CD14-positive monocyte (primary cell): ENCODE data around the gene KCNIP3. TPM values are rescaled to one million over a fixed set of nuclear protein-coding genes. Genes with fewer than 3 reads are reported as not detected.

Experiments used
- DNase-seq, 3 donors: peaks; one replicate each; pipeline ENCODE4 v3.0.0-alpha.2; 2011 to 2022
- H2AFZ ChIP-seq: 2 replicates; pipeline ENCODE4 v1.6.0; 2012; ENCODE audit warnings: mild to moderate bottlenecking, low read depth, low read length, inconsistent platforms; ENCODE audit not compliant: insufficient read depth, poor library complexity, severe bottlenecking
- H3K27ac ChIP-seq, 2 donors: 1 replicate in 1 of 2; 2 replicates in 1 of 2; pipeline ENCODE4 v1.5.1; 2012 to 2013; ENCODE audit warnings: low read length in 2 of 2, control low read depth in 1 of 2, inconsistent platforms in 1 of 2, low read depth in 1 of 2, mild to moderate bottlenecking in 1 of 2
- H3K27me3 ChIP-seq, 2 donors: one replicate each; pipeline versions ENCODE4 v1.6.0 to v1.6.1; 2011 to 2013; ENCODE audit warnings: low read length in 2 of 2; ENCODE audit not compliant: control insufficient read depth in 2 of 2, insufficient read depth in 2 of 2
- H3K36me3 ChIP-seq, 2 donors: replicated peaks in 1 of 2; 1 replicate in 1 of 2; 2 replicates in 1 of 2; pipeline versions ENCODE4 v1.5.1 to v1.6.1; 2012 to 2013; ENCODE audit warnings: low read length in 2 of 2, control low read depth in 1 of 2, inconsistent platforms in 1 of 2, mild to moderate bottlenecking in 1 of 2; ENCODE audit not compliant: insufficient read depth in 2 of 2, control insufficient read depth in 1 of 2
- H3K4me1 ChIP-seq, 2 donors: 1 replicate in 1 of 2; 2 replicates in 1 of 2; pipeline versions ENCODE4 v1.5.1 to v1.6.1; 2012 to 2013; ENCODE audit warnings: low read length in 2 of 2, control low read depth in 1 of 2, inconsistent platforms in 1 of 2, mild to moderate bottlenecking in 1 of 2, moderate library complexity in 1 of 2; ENCODE audit not compliant: insufficient read depth in 2 of 2, control insufficient read depth in 1 of 2
- H3K4me2 ChIP-seq: replicated peaks from 2 replicates; pipeline ENCODE3; 2012; ENCODE audit warnings: low read length, moderate library complexity, mild to moderate bottlenecking; ENCODE audit not compliant: poor library complexity, severe bottlenecking; ENCODE audit errors: extremely low read depth
- H3K4me3 ChIP-seq, 3 experiments: fragments of 200-600 bp in 1 of 3; sonication (generic) in 1 of 3; replicated peaks in 1 of 3; 1 replicate in 2 of 3; 2 replicates in 1 of 3; pipeline ENCODE4 v1.5.1; 2011 to 2013; ENCODE audit warnings: low read length in 3 of 3, mild to moderate bottlenecking in 3 of 3, control low read depth in 2 of 3, low read depth in 2 of 3, inconsistent platforms in 1 of 3, moderate library complexity in 1 of 3
- H3K79me2 ChIP-seq: 2 replicates; pipeline ENCODE4 v1.6.0; 2012; ENCODE audit warnings: mild to moderate bottlenecking, control low read depth, inconsistent platforms, low read length, moderate library complexity; ENCODE audit not compliant: insufficient read depth
- H3K9ac ChIP-seq: 2 replicates; pipeline ENCODE4 v1.6.0; 2017; ENCODE audit warnings: low read length, mild to moderate bottlenecking; ENCODE audit not compliant: insufficient read depth, poor library complexity, severe bottlenecking
- H3K9me3 ChIP-seq, 2 donors: replicated peaks in 1 of 2; 1 replicate in 1 of 2; 2 replicates in 1 of 2; pipeline versions ENCODE4 v1.5.1 to v1.6.1; 2012 to 2013; ENCODE audit warnings: low read length in 2 of 2, control low read depth in 1 of 2; ENCODE audit not compliant: control insufficient read depth in 1 of 2, insufficient read depth in 1 of 2
- H4K20me1 ChIP-seq: 2 replicates; pipeline ENCODE4 v1.6.0; 2012; ENCODE audit warnings: mild to moderate bottlenecking, low read length, control low read depth, moderate library complexity; ENCODE audit not compliant: insufficient read depth
- H3K27ac Mint-ChIP-seq, 7 donors: one replicate each; pipeline ENCODE4 v1.8.0; 2020; ENCODE audit warnings: mild to moderate bottlenecking in 7 of 7, mixed read lengths in 7 of 7, moderate library complexity in 6 of 7, inconsistent platforms in 2 of 7
- H3K27me3 Mint-ChIP-seq, 3 donors: one replicate each; pipeline ENCODE4 v1.8.0; 2021 to 2022; ENCODE audit warnings: low read depth in 3 of 3, mild to moderate bottlenecking in 3 of 3, mixed read lengths in 3 of 3, moderate library complexity in 3 of 3, inconsistent platforms in 1 of 3
- H3K36me3 Mint-ChIP-seq, 2 donors: one replicate each; pipeline ENCODE4 v1.8.0; 2020; ENCODE audit warnings: mixed read lengths in 2 of 2, inconsistent platforms in 1 of 2, mild to moderate bottlenecking in 1 of 2
- H3K4me1 Mint-ChIP-seq: one replicate; pipeline ENCODE4 v1.8.0; 2020; ENCODE audit warnings: mild to moderate bottlenecking, mixed read lengths
- H3K4me3 Mint-ChIP-seq, 2 donors: one replicate each; pipeline ENCODE4 v1.8.0; 2020; ENCODE audit warnings: mild to moderate bottlenecking in 2 of 2, mixed read lengths in 2 of 2, moderate library complexity in 1 of 2
- H3K9me3 Mint-ChIP-seq, 7 donors: one replicate each; pipeline ENCODE4 v1.8.0; 2020 to 2022; ENCODE audit warnings: mixed read lengths in 7 of 7, mild to moderate bottlenecking in 6 of 7, moderate library complexity in 6 of 7, inconsistent platforms in 2 of 7
- WGBS: methylation state at CpG from one replicate; pipeline ENCODE4 v1.1.5; 2013; ENCODE audit warnings: missing lambda C conversion rate; ENCODE audit not compliant: insufficient coverage; 5-methylcytosine and 5-hydroxymethylcytosine counted together
- intact Hi-C, 2 donors: fragments of 100-400 bp; cut with micrococcal nuclease; formaldehyde crosslinking; loops; one replicate each; pipeline versions ENCODE4 v1.15.0 to v1.15.1; 2023
- polyA plus RNA-seq, 3 donors: library from polyadenylated mRNA; depleted of rRNA in 1 of 3; unstranded in 2 of 3; stranded (reverse) in 1 of 3; fragments of 300-500 nt in 2 of 3; fragments of >200 nt in 1 of 3; fragmentation: Illumina TruSeq in 2 of 3; gene quantifications; 1 replicate in 2 of 3; 2 replicates in 1 of 3; pipeline ENCODE4 v1.2.3, GENCODE V29; 2012 to 2021
- TF ChIP-seq, protein P1 (sequence below): fragments of 200-600 bp; IDR thresholded peaks from one replicate; pipeline ENCODE4 v1.8.0; 2022; ENCODE audit warnings: antibody characterized with exemption, mild to moderate bottlenecking

The KCNIP3 gene
- polyA plus RNA-seq, 3 donors, result not detected

DNA sequence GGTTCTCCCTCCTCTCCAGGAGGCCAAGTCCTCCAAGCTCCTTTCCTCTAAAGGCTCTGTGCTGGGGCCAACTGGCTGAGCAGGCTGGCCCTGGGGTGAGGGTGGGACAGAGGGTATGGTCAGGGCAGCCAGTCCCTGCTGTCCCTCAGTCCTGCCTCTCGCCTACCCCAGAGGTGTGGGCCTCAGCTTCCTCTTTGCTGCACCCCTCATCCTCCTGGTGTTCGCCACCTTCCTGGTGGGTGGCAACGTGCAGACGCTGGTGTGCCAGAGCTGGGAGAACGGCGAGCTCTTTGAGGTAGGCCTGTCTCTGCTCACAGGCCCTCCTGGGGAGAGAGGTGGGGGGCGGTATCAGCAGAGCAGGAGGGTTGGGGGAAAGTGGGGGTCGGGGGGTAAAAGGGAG lies 16.1 kb upstream of the KCNIP3 start:
- no peak overlapping the region for H3K27ac Mint-ChIP-seq
- Histone ChIP-seq H3K4me3 (no peak overlapping the region), H3K9ac (no peak overlapping the region), H3K4me2 (no peak overlapping the region), H3K27me3 (no peaks in the 10 kb centered on the region), H3K27ac (no peak overlapping the region), H3K4me1 (no peaks in the 10 kb centered on the region), H2AFZ (no peak overlapping the region), H3K36me3 (no peaks in the 10 kb centered on the region), H4K20me1 (no peaks in the 10 kb centered on the region), H3K79me2 (no peaks in the 10 kb centered on the region), H3K9me3 (no peaks in the 10 kb centered on the region)
- 81% methylated on average over 7 of the region's 8 CpGs for WGBS
- no peaks in the 10 kb centered on the region for H3K4me1 Mint-ChIP-seq
- peaks cover 0 to 4% (median 0%) of the 10 kb centered on the region in 7 donors for H3K9me3 Mint-ChIP-seq
- intact Hi-C loops, result no loop called here
- no peak overlapping the region for H3K4me3 Mint-ChIP-seq
- TF ChIP-seq, protein P1, sequence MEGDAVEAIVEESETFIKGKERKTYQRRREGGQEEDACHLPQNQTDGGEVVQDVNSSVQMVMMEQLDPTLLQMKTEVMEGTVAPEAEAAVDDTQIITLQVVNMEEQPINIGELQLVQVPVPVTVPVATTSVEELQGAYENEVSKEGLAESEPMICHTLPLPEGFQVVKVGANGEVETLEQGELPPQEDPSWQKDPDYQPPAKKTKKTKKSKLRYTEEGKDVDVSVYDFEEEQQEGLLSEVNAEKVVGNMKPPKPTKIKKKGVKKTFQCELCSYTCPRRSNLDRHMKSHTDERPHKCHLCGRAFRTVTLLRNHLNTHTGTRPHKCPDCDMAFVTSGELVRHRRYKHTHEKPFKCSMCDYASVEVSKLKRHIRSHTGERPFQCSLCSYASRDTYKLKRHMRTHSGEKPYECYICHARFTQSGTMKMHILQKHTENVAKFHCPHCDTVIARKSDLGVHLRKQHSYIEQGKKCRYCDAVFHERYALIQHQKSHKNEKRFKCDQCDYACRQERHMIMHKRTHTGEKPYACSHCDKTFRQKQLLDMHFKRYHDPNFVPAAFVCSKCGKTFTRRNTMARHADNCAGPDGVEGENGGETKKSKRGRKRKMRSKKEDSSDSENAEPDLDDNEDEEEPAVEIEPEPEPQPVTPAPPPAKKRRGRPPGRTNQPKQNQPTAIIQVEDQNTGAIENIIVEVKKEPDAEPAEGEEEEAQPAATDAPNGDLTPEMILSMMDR, result no peak
- no peaks in the 10 kb centered on the region for H3K36me3 Mint-ChIP-seq
- peaks cover 0 to 1% (median 0%) of the 10 kb centered on the region in 3 donors for H3K27me3 Mint-ChIP-seq
- DNase-seq, result no peak

DNA sequence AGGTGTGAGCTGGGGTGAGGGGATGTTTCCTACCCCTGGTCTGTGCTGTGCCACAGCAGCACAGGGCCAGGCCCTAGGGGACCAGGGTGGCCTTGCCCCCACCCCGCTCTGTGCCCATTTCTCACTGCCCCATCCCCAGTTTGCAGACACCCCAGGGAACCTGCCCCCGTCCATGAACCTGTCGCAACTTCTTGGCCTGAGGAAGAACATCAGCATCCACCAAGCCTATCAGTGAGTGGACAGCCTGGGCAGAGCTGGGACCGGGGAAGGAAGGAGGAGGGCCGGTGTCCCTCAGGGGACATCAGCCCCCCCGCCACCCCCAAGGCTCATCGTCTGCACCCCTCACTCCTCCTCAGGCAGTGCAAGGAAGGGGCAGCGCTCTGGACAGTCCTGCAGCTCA lies 15.4 kb upstream of the KCNIP3 start:
- 79% methylated on average over 2 of the region's 8 CpGs for WGBS
- Histone ChIP-seq H3K79me2 (no peaks in the 10 kb centered on the region), H2AFZ (no peak overlapping the region), H3K4me3 (no peak overlapping the region), H3K36me3 (no peaks in the 10 kb centered on the region), H3K4me2 (no peak overlapping the region), H3K27me3 (no peaks in the 10 kb centered on the region), H3K9me3 (no peaks in the 10 kb centered on the region), H3K4me1 (no peaks in the 10 kb centered on the region), H3K27ac (no peak overlapping the region), H3K9ac (no peak overlapping the region), H4K20me1 (no peaks in the 10 kb centered on the region)
- Mint-ChIP-seq H3K4me1 (no peaks in the 10 kb centered on the region), H3K9me3 (peaks cover 0 to 4% (median 0%) of the 10 kb centered on the region in 7 donors), H3K4me3 (no peak overlapping the region), H3K27ac (no peak overlapping the region), H3K36me3 (no peaks in the 10 kb centered on the region), H3K27me3 (peaks cover 0 to 1% (median 0%) of the 10 kb centered on the region in 3 donors)
- TF ChIP-seq, protein P1, result no peak
- intact Hi-C loops, result no loop called here
- DNase-seq, result no peak
